Ectodermal cell (in vitro differentiated cells): Measurements from ENCODE around the gene KCTD5.
"Not testable (repeated sequence)": the region's sequence is repeated elsewhere in the genome, so short reads cannot be mapped to it uniquely, and the experiment has no call there.

Source experiments
- H3K27ac ChIP-seq: 2 replicates; pipeline ENCODE4 v1.7.0; 2013; ENCODE audit warnings: mild to moderate bottlenecking, low read depth, low read length; ENCODE audit not compliant: insufficient read depth, poor library complexity, severe bottlenecking
- H3K27me3 ChIP-seq: 2 replicates; pipeline ENCODE4 v1.7.0; 2013; ENCODE audit warnings: mild to moderate bottlenecking, low read length; ENCODE audit not compliant: insufficient read depth, control insufficient read depth, poor library complexity, severe bottlenecking
- H3K36me3 ChIP-seq: one replicate; pipeline ENCODE4 v1.7.0; 2013; ENCODE audit warnings: low read length; ENCODE audit not compliant: control insufficient read depth, insufficient read depth
- H3K4me1 ChIP-seq: one replicate; pipeline ENCODE4 v1.7.0; 2013; ENCODE audit warnings: low read length; ENCODE audit not compliant: control insufficient read depth, insufficient read depth
- H3K4me3 ChIP-seq: 2 replicates; pipeline ENCODE4 v1.7.0; 2013; ENCODE audit warnings: low read depth, low read length, control low read depth; ENCODE audit not compliant: insufficient read depth
- H3K9me3 ChIP-seq: 2 replicates; pipeline ENCODE4 v1.7.0; 2013; ENCODE audit warnings: mild to moderate bottlenecking, low read length, moderate library complexity; ENCODE audit not compliant: control insufficient read depth
- WGBS, 2 experiments: methylation state at CpG; one replicate each; pipeline ENCODE4 v1.1.7; 2013; ENCODE audit warnings: missing lambda C conversion rate in 2 of 2; 5-methylcytosine and 5-hydroxymethylcytosine counted together

Gene KCTD5

DNA sequence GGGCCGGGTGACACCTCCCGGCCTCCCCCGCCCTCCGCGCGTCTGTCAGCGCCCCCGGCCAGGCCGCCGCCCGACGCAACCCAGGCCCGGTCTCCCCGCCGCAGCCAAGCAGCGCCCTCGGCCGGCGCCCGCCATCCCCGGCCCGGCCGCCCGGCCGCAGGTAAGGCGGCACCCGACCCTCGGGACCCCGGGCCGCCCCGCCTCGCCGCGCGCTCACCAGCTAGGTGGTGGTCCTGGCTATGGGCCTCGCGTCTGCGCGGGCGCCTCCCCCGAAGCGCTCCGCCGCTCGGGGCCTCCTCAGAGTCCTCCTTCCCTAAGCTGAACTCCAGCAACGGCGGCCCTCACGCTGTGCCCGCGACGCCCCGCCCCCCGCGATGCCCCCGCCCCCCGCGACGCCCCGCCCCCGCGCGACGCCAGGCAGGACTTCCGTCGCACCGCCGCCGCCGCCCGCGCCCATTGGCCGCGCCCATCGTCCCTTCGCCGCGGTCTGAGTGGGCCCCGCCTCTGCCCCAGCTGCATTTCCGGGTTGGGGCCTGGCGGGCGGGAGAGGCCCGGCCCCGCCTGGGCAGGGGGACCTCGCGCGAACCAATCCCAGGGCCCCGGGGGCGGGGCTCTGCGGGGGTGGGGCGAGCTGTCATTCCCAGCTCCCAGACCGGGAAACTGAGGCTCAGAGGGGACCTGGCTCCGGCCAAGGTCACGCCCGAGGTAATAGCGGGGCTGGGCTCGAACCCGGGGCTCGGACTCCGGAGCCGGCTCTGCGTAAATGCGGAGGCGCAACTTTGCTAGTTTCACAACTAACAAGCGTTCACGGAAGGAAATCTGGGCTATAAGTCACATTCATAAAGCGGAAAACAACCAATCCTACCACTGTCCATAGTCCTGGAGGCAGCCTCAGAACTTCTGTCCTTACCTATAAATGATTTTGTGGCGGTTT is 9.0 kb upstream of the KCTD5 start:
- no peaks in the 10 kb centered on the region for H3K36me3 ChIP-seq
- H3K4me1 ChIP-seq, result no peaks in the 10 kb centered on the region
- H3K27me3 ChIP-seq, result no peaks in the 10 kb centered on the region
- H3K27ac ChIP-seq, result no peak overlapping the region
- WGBS, 2 experiments, result 2% methylated on average over 107 of the region's 107 CpGs
- H3K4me3 ChIP-seq, result peak overlapping the region; percentile 49
- H3K9me3 ChIP-seq, result no peaks in the 10 kb centered on the region

DNA sequence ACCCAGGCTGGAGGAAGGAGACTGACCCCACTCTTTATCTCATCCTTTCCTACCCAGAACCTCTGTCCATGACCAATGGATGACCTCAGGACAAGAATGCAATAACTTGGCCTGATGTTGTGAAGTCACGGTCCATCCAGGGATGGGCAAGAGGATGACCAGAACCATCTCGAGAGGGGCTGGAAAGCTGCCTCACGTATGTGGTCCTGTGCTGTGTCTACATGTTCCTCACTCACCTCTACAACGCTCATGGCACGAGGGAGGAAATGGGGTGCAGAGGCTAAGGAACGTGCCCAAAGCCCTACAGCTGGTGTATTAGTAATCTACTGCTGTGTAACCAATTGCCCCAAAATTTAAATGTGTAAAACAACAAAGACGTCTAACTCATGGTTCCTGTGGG is 7.3 kb upstream of the KCTD5 start:
- Histone ChIP-seq H3K27me3 (no peaks in the 10 kb centered on the region), H3K36me3 (no peaks in the 10 kb centered on the region), H3K4me1 (no peaks in the 10 kb centered on the region), H3K4me3 (no peak overlapping the region), H3K27ac (no peak overlapping the region), H3K9me3 (no peaks in the 10 kb centered on the region)
- WGBS, 2 experiments, result 85 to 86% methylated on average over 7 of the region's 7 CpGs

DNA sequence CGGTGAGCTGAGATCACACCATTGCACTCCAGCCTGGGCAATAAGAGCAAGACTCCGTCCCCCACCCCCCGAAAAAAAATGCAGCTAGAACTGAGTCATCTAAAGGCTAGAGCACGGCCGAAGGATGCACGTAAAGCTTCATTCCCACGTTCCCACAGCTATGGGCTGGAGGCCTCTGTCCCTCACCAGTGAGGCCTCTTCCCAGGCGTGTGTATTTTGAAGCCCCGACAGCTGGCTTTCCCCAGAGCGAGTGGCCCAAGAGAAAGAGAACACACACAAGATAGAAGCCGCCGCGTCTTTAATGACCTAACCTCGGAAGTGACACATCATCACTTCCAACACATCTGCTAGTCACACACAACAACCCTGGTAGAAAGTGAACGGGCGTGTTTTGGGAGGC is 6.6 kb upstream of the KCTD5 start:
- WGBS, 2 experiments, result 84 to 90% methylated on average over 16 of the region's 16 CpGs
- Histone ChIP-seq H3K27ac (no peak overlapping the region), H3K27me3 (no peaks in the 10 kb centered on the region), H3K9me3 (no peaks in the 10 kb centered on the region), H3K36me3 (no peaks in the 10 kb centered on the region), H3K4me1 (no peaks in the 10 kb centered on the region), H3K4me3 (no peak overlapping the region)

DNA sequence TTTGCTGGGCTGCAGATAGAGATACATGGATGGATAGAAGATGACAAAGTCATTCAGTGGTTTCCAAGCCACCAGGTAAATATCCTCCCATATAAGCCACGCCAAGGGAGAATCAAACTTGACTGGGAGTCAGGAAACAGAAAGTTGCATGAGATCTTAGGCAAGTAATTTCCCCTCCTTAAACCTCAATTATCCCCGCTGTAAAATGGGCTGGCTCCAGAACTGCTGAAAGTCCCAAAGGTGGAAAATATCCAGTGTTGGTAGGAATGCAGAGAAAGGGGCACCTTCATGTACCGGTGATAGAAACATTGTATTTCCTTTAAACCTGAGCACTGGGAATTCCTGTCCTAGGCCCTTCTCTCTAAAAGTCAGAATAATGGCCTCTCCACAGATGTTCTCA is 5.4 kb upstream of the KCTD5 start:
- H3K27ac ChIP-seq, H3K27me3 ChIP-seq, H3K4me1 ChIP-seq, H3K4me3 ChIP-seq, H3K9me3 ChIP-seq, H3K36me3 ChIP-seq: not testable (repeated sequence)
- WGBS, 2 experiments, result 91 to 98% methylated on average over 3 of the region's 3 CpGs

DNA sequence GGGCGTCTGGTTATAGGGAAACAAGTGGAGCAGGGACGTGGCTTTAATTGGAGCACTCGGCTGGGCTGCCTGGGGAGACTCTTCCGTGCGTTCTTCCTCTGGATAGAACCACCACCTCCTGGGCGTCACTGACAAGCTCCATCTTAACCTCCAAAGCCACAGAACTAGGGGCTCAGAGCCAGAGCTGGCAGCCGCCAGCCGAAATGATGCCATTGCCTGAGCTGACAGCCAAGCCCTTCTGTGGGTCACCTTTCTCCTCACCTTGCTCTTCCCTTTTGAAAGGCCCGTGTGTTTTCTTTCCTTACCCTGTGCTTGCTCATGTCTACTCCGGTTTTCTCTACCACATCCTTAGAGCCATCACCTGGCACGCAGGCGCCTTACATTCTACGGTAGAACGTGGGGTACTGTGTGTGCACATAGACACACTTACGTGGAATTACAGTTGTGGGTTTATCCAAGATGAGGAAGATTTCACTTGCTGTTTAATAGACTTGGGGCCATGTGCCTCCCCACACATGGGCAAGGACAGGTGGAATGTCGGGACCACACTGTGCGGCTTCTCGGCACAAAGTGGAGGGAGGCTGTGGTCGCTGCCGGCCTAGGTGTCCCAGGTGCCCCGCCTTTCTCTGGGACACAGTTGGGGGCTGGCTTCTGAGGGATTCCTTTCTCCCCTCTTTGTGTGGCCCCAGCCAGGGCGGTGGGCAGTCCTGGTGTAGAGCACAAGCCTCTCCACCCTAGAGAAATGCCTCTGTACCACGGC is 3.9 kb upstream of the KCTD5 start:
- not testable (repeated sequence) for H3K27ac ChIP-seq, H3K9me3 ChIP-seq, H3K4me1 ChIP-seq, H3K27me3 ChIP-seq, H3K4me3 ChIP-seq, H3K36me3 ChIP-seq
- WGBS, 2 experiments, result 93 to 96% methylated on average over 4 to 12 of the region's 23 CpGs

DNA sequence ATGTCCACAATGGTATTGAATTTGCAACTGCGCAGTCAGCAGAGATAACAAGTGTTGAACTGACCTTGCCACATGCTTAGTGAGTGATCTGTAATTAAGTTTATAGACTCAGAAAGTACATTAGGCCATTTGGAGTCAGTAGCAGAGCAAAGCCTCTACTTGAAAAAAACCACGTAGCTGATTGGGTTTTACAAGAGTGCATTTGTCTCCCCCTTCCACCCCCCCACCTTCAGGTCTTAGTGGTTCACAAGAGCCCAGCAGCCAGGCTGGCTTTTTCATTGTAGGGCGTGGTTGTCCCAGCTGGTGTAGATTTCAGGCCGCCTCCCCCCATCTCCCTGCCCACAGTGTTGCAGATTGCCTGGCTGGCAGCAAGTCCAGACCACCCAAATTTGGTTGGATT is 2.4 kb upstream of the KCTD5 start:
- not testable (repeated sequence) for H3K4me1 ChIP-seq, H3K4me3 ChIP-seq, H3K9me3 ChIP-seq, H3K27ac ChIP-seq, H3K27me3 ChIP-seq, H3K36me3 ChIP-seq
- 83 to 88% methylated on average over 4 of the region's 4 CpGs for WGBS, 2 experiments

DNA sequence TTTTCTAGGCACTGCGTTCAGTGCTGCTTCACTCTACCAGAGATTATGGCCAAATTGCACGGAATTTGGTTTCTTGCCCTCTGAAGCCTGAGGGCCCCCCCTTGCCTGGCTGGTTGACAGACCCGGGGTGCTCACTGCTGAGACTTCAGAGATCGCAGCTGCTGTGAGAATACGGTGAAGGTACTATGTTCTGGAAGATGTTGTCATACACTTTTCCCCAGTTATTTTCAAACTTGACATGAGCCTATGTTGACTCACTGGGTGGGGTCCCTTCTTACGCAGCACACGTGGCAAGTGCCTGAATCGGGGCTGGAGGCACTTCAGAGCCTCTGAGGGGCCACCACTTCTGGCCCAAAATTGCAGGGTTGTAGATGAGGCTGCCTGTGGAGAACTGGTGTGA is 2.0 kb upstream of the KCTD5 start:
- WGBS, 2 experiments, result 94 to 100% methylated on average over 6 to 7 of the region's 8 CpGs
- not testable (repeated sequence) for H3K36me3 ChIP-seq, H3K9me3 ChIP-seq, H3K4me1 ChIP-seq, H3K27ac ChIP-seq, H3K4me3 ChIP-seq, H3K27me3 ChIP-seq

GRCh38 chr16:2683041-2683440 is 718 bp downstream of the KCTD5 start:
- H3K27me3 ChIP-seq, H3K9me3 ChIP-seq, H3K36me3 ChIP-seq, H3K4me1 ChIP-seq, H3K27ac ChIP-seq: not testable (repeated sequence)
- 3 to 13% methylated on average over 7 to 13 of the region's 13 CpGs for WGBS, 2 experiments
- H3K4me3 ChIP-seq, result peak overlapping the region; percentile 99

DNA sequence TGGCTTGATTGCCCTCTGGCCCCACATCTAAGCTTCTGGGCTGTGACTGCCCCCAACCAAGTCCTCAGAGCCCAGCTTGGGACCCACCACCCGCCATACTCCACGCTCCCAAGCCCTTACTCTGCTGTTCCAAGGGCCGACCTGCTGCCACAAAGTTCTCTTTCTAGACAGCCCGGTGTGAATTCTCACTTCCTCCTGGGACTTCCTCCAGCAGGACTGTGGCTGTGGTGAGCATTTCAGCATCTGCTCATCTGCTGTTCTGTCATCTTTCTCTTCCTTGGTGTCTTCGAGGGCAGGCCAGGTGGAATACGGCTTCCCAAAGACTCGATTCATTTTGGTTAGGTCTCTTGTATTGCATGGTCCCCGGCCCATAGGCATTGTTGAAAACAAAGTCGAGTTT is 3.8 kb downstream of the KCTD5 start:
- no CpG with 5 or more reads among the region's 9 CpGs for WGBS, 2 experiments

GRCh38 chr16:2686912-2687507 is 4.7 kb downstream of the KCTD5 start:
- no peak overlapping the region for H3K4me3 ChIP-seq
- 94 to 95% methylated on average over 20 of the region's 20 CpGs for WGBS, 2 experiments

More for the DNA sequence above, 3.8 kb downstream of the KCTD5 start:
- H3K9me3 ChIP-seq, H3K4me3 ChIP-seq, H3K4me1 ChIP-seq, H3K27ac ChIP-seq, H3K36me3 ChIP-seq, H3K27me3 ChIP-seq: not testable (repeated sequence)

More at GRCh38 chr16:2686912-2687507, 4.7 kb downstream of the KCTD5 start:
- H3K27me3 ChIP-seq, result no peaks in the 10 kb centered on the region
- no peaks in the 10 kb centered on the region for H3K36me3 ChIP-seq
- H3K9me3 ChIP-seq, result no peaks in the 10 kb centered on the region
- H3K27ac ChIP-seq, result no peak overlapping the region
- no peaks in the 10 kb centered on the region for H3K4me1 ChIP-seq
